HG03432 (cell line): ENCODE results near the gene KRTAP10-1.
"Not testable (repeated sequence)": the region's sequence is repeated elsewhere in the genome, so short reads cannot be mapped to it uniquely, and the experiment has no call there.

Experiments used
- ATAC-seq: cut with Tn5 transposase; IDR thresholded peaks from one replicate; pipeline ENCODE4 v1.9.1; 2021; ENCODE audit warnings: mild to moderate bottlenecking, moderate library complexity; ENCODE audit not compliant: unreplicated experiment

Gene KRTAP10-1, protein sequence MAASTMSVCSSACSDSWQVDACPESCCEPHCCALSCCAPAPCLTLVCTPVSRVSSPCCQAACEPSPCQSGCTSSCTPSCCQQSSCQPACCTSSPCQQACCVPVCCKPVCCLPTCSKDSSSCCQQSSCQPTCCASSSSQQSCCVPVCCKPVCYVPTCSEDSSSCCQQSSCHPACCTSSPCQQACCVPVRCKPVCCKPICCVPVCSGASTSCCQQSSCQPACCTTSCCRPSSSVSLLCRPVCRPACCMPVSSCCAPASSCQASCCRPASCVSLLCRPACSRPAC

GRCh38 chr21:44539991-44540666 is at the start of gene KRTAP10-1:
Gene KRTAP10-1, minus strand, starts transcription at chr21:44540195. Its CDS starts 45 bp downstream, at chr21:44540150.
- ATAC-seq: no peak

GRCh38 chr21:44589094-44589493 is 49.1 kb upstream of the KRTAP10-1 start:
- no peak for ATAC-seq

- ATAC-seq: no peak
Observed at GRCh38 chr21:44585892-44586291, 45.9 kb upstream of the KRTAP10-1 start.

- no peak for ATAC-seq
Observed at GRCh38 chr21:44583800-44584147, 43.8 kb upstream of the KRTAP10-1 start.

GRCh38 chr21:44583089-44583799 is 43.2 kb upstream of the KRTAP10-1 start:
- ATAC-seq: no peak

GRCh38 chr21:44582055-44582454 is 42.1 kb upstream of the KRTAP10-1 start:
- no peak for ATAC-seq

GRCh38 chr21:44581158-44581557 is 41.2 kb upstream of the KRTAP10-1 start:
- ATAC-seq: no peak

DNA sequence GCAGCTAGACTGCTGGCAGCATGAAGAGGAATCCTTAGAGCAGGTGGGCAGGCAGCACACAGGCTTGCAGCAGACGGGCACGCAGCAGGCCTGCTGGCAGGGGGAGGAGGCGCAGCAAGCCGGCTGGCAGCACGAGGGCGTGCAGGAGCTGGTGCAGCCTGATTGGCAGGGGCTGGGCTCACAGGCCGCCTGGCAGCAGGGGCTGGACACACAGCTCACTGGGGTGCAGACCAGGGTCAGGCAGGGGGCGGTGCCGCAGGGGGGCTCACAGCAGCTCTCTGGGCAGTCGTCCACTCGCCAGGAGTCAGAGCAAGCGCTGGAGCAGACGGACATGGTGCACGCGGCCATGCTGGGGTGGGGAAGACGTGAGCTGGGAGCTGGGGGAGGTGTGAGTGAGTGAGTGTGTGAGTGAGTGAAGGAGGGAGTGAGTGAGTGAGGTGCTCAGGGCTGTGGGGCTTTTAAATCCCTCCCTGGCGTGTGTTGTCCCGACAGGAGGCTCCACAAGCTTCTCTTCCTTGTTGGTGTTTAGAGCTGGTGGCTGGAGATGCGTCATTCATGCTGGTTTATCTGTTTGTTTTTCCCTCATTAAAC is 40.3 kb upstream of the KRTAP10-1 start, which contains the start of gene KRTAP10-5:
Gene KRTAP10-5 (minus strand): TSS at position 374 of the 591 bp plus-strand sequence. CDS start 26 bp downstream, at position 348.
- ATAC-seq: not testable (repeated sequence)

- no peak for ATAC-seq
Observed at GRCh38 chr21:44579833-44580144, 39.8 kb upstream of the KRTAP10-1 start.

DNA sequence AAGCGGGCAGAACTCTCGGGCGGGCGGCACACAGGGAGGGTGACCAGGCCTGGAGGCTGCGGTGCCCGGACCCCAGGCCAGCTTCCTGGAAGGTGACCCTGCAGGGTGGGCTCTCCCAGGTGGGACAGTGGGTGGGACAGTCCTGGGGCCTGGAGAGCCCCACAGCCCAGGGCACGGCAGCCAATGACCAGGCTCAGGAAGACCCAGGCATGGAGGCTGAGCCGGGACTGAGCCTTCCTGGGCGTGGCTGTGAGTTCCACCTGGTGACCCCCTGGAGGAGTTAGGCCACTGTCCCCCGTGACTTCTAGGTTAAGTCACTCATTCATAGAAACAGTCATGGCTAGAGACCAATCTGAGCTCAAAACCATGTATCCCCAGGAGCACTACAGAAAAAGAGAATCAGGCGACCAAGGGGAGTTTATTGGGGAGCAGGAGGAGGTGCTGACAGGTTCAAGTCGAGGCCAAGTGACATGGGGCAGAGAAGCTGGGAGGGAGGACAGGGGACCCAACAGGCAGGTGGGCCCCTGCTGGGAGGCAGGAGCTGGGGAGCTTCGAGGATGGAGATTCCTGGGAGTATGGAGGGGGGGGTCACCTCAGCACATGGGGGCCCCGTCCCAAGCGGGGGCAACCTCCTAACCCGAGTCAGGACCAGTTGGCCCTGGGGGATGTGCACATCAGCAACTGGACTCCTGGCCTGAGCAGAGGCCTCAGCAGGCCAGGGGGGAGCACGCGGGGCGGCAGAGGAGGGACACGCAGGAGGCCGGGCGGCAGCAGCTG is 39.2 kb upstream of the KRTAP10-1 start:
- ATAC-seq: no peak

GRCh38 chr21:44578371-44579055 is 38.5 kb upstream of the KRTAP10-1 start:
- no peak for ATAC-seq

DNA sequence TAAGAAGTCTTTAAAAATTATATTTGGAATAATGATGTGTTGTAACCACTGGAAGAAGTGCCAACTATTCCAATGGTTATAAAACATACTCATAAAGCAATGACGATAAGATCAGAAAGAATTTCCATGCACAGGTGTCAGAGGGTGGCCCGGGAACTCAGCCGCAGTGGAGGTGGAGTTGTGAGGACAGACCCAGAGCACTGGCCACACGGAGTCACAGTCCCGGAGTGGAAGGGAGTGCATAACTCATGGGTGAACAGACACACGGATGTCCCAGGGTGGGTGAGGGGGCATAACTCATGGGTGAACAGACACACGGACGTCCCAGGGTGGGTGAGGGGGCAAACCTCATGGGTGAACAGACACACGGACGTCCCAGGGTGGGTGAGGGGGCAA is 36.0 kb upstream of the KRTAP10-1 start:
- ATAC-seq: no peak

DNA sequence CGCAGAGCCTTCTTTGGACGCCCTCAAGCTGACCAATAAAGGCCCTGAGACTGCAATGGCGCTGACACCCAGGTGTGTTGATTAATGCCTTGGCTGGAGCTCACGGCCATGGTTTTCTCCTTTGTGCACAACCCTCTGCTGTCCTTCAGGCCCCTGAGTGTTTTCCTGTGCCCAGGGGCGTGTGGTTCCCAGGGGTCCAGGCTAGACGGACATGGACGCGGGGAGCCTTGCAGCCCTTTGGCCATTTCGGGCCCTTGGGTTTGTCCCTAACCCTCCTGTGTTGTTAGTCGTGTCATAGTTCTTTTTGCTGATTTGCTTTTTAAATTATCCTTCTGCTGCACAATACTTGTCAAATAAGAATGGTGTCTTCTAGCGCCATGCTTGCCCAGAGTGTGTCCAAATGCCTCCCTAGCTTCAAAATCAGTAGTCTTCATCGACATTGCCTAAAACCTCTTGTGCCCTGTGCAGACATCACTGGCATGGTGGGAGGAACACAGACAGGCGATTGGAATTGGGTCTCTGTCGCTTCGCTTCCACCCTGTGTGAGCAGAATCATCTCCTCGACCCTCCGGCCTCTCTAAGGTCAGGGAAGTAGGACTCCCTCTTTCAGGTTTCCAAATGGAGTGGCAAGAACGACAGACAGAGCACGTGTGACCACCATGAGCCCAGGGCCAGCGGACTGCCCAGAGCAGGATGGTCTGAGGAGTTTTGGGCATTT is 35.5 kb upstream of the KRTAP10-1 start:
- no peak for ATAC-seq

- ATAC-seq: no peak
Observed at GRCh38 chr21:44574457-44575306, 34.7 kb upstream of the KRTAP10-1 start.

GRCh38 chr21:44573630-44574456 is 33.8 kb upstream of the KRTAP10-1 start, which contains the start of gene KRTAP10-4:
Gene KRTAP10-4, plus strand, starts transcription at chr21:44573729. Its CDS starts 30 bp downstream, at chr21:44573759.
- not testable (repeated sequence) for ATAC-seq

GRCh38 chr21:44572959-44573583 is 33.1 kb upstream of the KRTAP10-1 start:
- no peak for ATAC-seq
